OCI-LY1 (cell line): ENCODE results near the gene STAT5A.
"Not testable (repeated sequence)": the region's sequence is repeated elsewhere in the genome, so short reads cannot be mapped to it uniquely, and the experiment has no call there.

Source experiments
- H2AFZ ChIP-seq: fragments of 200-600 bp; sonication (generic), shearing (Covaris generic); 2 replicates; pipeline ENCODE4 v1.6.0; 2014; ENCODE audit warnings: antibody characterized with exemption, mild to moderate bottlenecking, low read length
- H3F3A ChIP-seq: fragments of 200-600 bp; sonication (generic), shearing (Covaris generic); 2 replicates; pipeline ENCODE4 v1.6.0; 2014; ENCODE audit warnings: mild to moderate bottlenecking, antibody characterized with exemption, low read length, moderate library complexity; ENCODE audit not compliant: insufficient read depth
- H3K27ac ChIP-seq: fragments of 200-600 bp; sonication (generic); 2 replicates; pipeline ENCODE4 v1.5.1; 2014; ENCODE audit warnings: low read length, mixed run types, mild to moderate bottlenecking, low read depth; ENCODE audit not compliant: poor library complexity, severe bottlenecking
- H3K27me3 ChIP-seq: fragments of 200-600 bp; sonication (generic); 2 replicates; pipeline ENCODE4 v1.6.0; 2014; ENCODE audit warnings: antibody characterized with exemption, mild to moderate bottlenecking, low read length, moderate library complexity; ENCODE audit not compliant: insufficient read depth
- H3K36me3 ChIP-seq: fragments of 200-600 bp; sonication (generic); 2 replicates; pipeline ENCODE4 v1.6.1; 2014; ENCODE audit warnings: mild to moderate bottlenecking, antibody characterized with exemption, low read length, moderate library complexity, mixed read lengths; ENCODE audit not compliant: insufficient read depth
- H3K4me1 ChIP-seq: fragments of 200-600 bp; sonication (generic); 2 replicates; pipeline ENCODE4 v1.5.1; 2014; ENCODE audit warnings: mild to moderate bottlenecking, low read length, moderate library complexity; ENCODE audit not compliant: insufficient read depth, severe bottlenecking
- H3K4me2 ChIP-seq: fragments of 200-600 bp; sonication (generic), shearing (Covaris generic); 2 replicates; pipeline ENCODE4 v1.6.1; 2014; ENCODE audit warnings: low read length
- H3K4me3 ChIP-seq: fragments of 200-600 bp; sonication (generic); 2 replicates; pipeline ENCODE4 v1.5.1; 2014; ENCODE audit warnings: low read length, low read depth, mild to moderate bottlenecking, mixed read lengths; ENCODE audit not compliant: poor library complexity, severe bottlenecking
- H3K79me2 ChIP-seq: fragments of 200-600 bp; shearing (Covaris generic); 2 replicates; pipeline ENCODE4 v1.6.1; 2016; ENCODE audit warnings: mixed run types, low read length, mixed read lengths; ENCODE audit not compliant: insufficient read depth
- H3K9ac ChIP-seq: fragments of 200-600 bp; sonication (generic), shearing (Covaris generic); 2 replicates; pipeline ENCODE4 v1.6.1; 2014; ENCODE audit warnings: mild to moderate bottlenecking, low read length, mixed read lengths
- H3K9me2 ChIP-seq: fragments of 200-600 bp; sonication (generic), shearing (Covaris generic); 2 replicates; pipeline ENCODE4 v1.6.1; 2014; ENCODE audit warnings: low read depth, mild to moderate bottlenecking, low read length, mixed read lengths
- H3K9me3 ChIP-seq: fragments of 200-600 bp; shearing (Covaris generic); 2 replicates; pipeline ENCODE4 v1.6.1; 2014; ENCODE audit warnings: low read length, mixed read lengths
- H4K20me1 ChIP-seq: fragments of 200-600 bp; sonication (generic), shearing (Covaris generic); 2 replicates; pipeline ENCODE4 v1.6.0; 2016; ENCODE audit warnings: mild to moderate bottlenecking, low read length; ENCODE audit not compliant: insufficient read depth
- CTCF ChIP-seq: fragments of 200-600 bp; sonication (generic), shearing (Covaris generic); IDR thresholded peaks from 2 replicates; pipeline ENCODE4 v1.5.1; 2017; ENCODE audit warnings: mild to moderate bottlenecking, antibody characterized with exemption, low read length, moderate library complexity, mixed read lengths
- EZH2 ChIP-seq: fragments of 200-600 bp; sonication (generic), shearing (Covaris generic); IDR thresholded peaks from 2 replicates; pipeline ENCODE4 v1.8.0; 2017; ENCODE audit warnings: borderline replicate concordance, mixed run types, mild to moderate bottlenecking, antibody characterized with exemption, low read length, moderate library complexity, mixed read lengths

Gene STAT5A

GRCh38 chr17:42301022-42301421 lies 12.7 kb downstream of the STAT5A start:
- no peaks in the 10 kb centered on the region for H3K9me3 ChIP-seq
- H3F3A ChIP-seq: no peaks in the 10 kb centered on the region
- no peak overlapping the region for H3K4me2 ChIP-seq
- no peak overlapping the region for H3K4me3 ChIP-seq
- H3K9ac ChIP-seq: no peak overlapping the region
- no peaks in the 10 kb centered on the region for H3K36me3 ChIP-seq
- H3K4me1 ChIP-seq: no peaks in the 10 kb centered on the region
- H3K27me3 ChIP-seq: peaks cover 6% of the 10 kb centered on the region; the same call in 1 of the 2 replicates
- H4K20me1 ChIP-seq: no peaks in the 10 kb centered on the region
- H3K79me2 ChIP-seq: no peaks in the 10 kb centered on the region
- H3K27ac ChIP-seq: no peak overlapping the region
- no peaks in the 10 kb centered on the region for H3K9me2 ChIP-seq
- no peak for TF ChIP-seq CTCF
- TF ChIP-seq EZH2: no peak
- no peak overlapping the region for H2AFZ ChIP-seq

- no peak overlapping the region for H3K4me2 ChIP-seq
Measured at GRCh38 chr17:42303694-42304093, 15.4 kb downstream of the STAT5A start.

GRCh38 chr17:42304187-42305030 lies 16.1 kb downstream of the STAT5A start:
- no peak overlapping the region for H3K27ac ChIP-seq
- TF ChIP-seq EZH2 (no peak), CTCF (no peak)
- no peaks in the 10 kb centered on the region for H3K9me2 ChIP-seq
- H4K20me1 ChIP-seq: no peaks in the 10 kb centered on the region
- H3K4me1 ChIP-seq: no peaks in the 10 kb centered on the region
- H2AFZ ChIP-seq: no peak overlapping the region
- no peaks in the 10 kb centered on the region for H3F3A ChIP-seq
- H3K27me3 ChIP-seq: peaks cover 6% of the 10 kb centered on the region; the same call in 1 of the 2 replicates
- H3K9ac ChIP-seq: no peak overlapping the region
- no peak overlapping the region for H3K4me2 ChIP-seq
- H3K79me2 ChIP-seq: no peaks in the 10 kb centered on the region
- no peaks in the 10 kb centered on the region for H3K9me3 ChIP-seq
- H3K4me3 ChIP-seq: no peak overlapping the region
- H3K36me3 ChIP-seq: no peaks in the 10 kb centered on the region

More at GRCh38 chr17:42303694-42304093, 15.4 kb downstream of the STAT5A start:
- Histone ChIP-seq H4K20me1 (no peaks in the 10 kb centered on the region), H3K36me3 (no peaks in the 10 kb centered on the region), H2AFZ (no peak overlapping the region), H3F3A (no peaks in the 10 kb centered on the region), H3K9ac (no peak overlapping the region), H3K27ac (no peak overlapping the region), H3K4me1 (no peaks in the 10 kb centered on the region), H3K9me3 (no peaks in the 10 kb centered on the region), H3K4me3 (no peak overlapping the region), H3K79me2 (no peaks in the 10 kb centered on the region), H3K9me2 (no peaks in the 10 kb centered on the region), H3K27me3 (peaks cover 6% of the 10 kb centered on the region; the same call in 1 of the 2 replicates)
- TF ChIP-seq CTCF (no peak), EZH2 (no peak)

GRCh38 chr17:42305031-42305330 lies 16.7 kb downstream of the STAT5A start:
- H2AFZ ChIP-seq, H3F3A ChIP-seq, H3K27ac ChIP-seq, H3K9ac ChIP-seq, H3K4me3 ChIP-seq, H3K4me1 ChIP-seq, H4K20me1 ChIP-seq, H3K4me2 ChIP-seq, H3K79me2 ChIP-seq, H3K9me3 ChIP-seq, H3K27me3 ChIP-seq, H3K9me2 ChIP-seq, H3K36me3 ChIP-seq: not testable (repeated sequence)
